ENCODE measurements around the gene UTP14C.

Gene UTP14C

DNA sequence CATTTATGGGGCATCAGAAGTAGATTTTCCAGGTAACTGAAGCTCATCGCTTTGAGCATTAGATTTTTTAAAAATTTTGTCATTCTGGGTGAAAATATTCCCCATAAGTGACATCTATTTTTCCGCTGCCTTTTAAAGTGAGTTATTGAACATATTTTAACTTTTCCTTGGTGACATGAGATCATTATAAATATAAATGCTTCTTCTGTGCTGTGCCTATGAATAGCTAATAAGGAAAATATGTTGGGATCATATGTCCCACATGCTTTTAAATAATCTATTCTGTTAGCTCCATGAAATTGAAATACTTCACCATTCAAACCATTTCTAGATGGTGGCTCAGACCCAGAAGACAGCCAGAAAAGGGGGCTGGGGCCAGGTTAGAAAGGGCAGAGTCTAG is 27.3 kb upstream of the UTP14C start:
- no peak for DNase-seq (ENCODE audit: low spot score)
- Mint-ChIP-seq H3K4me3 (no peak overlapping the region), H3K36me3 (ENCODE audit: low read depth) (no peaks in the 10 kb centered on the region), H3K4me1 (ENCODE audit: low read depth) (peaks cover 2% of the 10 kb centered on the region), H3K9me3 (no peaks in the 10 kb centered on the region), H3K27me3 (ENCODE audit: low read depth) (peaks cover 25% of the 10 kb centered on the region), H3K27ac (no peak overlapping the region)

DNA sequence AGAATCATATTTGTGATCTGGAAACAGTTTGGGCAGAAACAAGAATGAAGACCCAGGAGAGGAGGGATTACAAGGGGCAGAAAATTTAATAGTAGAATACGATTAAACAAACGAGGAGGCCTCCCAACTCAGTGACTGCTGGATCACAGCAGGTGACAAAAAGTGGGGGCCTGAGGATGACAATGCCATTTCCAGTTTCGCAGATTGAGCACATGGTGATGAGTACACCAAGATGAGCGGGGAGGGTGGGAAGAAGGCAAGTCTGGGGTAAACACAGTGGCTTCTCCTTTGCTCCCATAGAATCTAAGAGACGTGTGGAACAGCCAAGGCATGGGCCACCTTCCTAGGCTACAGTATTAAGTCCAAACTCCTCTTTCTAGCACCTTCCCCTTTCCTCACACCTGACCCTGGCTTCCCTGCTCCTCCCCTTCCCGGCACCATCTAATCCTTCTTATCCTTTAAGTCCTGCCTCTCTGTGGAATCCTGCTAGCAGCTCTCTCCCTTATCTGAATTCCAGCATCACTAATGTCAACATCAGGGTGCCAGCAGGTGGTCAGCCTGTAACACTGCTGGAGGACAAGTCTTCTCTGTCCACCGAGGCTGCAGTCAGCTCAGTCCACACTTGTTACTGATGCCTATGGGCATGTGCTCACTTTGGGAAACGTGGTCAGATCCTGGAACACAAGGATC is 26.7 kb upstream of the UTP14C start:
- peaks cover 25% of the 10 kb centered on the region for H3K27me3 Mint-ChIP-seq (ENCODE audit: low read depth)

DNA sequence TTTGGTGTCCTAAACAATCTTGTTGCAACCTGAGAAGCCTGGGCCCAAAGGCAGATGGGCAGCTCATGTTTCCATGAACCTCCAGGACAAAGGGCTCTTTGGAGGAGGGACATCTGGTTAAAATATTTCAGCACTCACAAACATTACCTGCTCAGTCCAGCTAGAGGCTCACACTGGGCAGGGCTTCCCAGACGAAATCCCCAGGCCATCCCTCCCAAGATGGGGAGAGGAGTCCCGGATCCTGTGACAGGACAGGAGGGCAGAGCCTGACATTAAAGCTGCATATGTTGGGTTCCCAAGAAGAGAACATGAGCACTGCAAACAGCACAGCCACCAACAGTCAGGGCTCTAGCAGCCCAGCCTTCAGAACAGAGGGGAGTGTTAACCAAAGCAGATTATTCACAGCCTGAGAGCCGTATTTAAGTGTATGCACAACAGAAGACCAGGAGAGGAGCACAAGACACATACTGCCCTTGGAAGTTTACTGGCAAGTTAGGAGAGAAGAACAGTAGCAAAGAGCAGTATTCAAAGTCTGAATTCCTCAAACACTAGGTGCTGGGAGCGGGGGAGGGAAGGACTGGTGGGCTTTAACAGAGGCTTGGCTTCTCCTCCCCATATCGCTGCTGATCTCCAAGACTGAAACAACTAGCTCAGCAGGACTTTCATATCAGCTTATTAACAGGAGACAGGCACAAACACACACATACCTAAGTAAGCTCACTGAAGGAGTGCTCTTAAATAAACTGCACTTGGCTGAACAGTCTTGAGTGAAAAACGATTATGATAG is 25.6 kb upstream of the UTP14C start:
- no peaks in the 10 kb centered on the region for H3K36me3 Mint-ChIP-seq (ENCODE audit: low read depth)

More for the DNA sequence above, 26.7 kb upstream of the UTP14C start:
- Mint-ChIP-seq H3K4me3 (no peak overlapping the region), H3K36me3 (ENCODE audit: low read depth) (no peaks in the 10 kb centered on the region), H3K4me1 (ENCODE audit: low read depth) (peaks cover 2% of the 10 kb centered on the region), H3K27ac (no peak overlapping the region), H3K9me3 (no peaks in the 10 kb centered on the region)
- no peak for DNase-seq (ENCODE audit: low spot score)

DNA sequence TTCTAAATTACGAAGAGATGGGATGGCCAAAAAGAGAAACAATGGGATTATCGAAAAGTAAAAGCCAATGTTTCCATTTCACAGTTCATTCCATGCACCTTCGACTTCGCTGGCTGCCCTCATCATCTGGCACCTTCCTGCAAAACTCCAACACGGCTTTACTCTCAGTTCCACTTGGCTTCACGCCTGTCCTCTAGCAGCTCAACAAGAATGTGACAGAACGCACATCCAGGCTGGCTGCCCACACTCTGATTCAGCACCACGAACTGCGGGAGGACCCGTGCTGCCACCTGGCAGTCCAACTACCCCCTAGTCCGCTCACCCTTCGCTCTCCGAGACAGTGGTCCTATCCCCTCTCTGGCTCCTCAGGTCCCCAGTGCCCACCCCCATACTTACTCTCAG is 25.0 kb upstream of the UTP14C start:
- H3K4me3 Mint-ChIP-seq = no peak overlapping the region
- DNase-seq (ENCODE audit: low spot score) = no peak
- no peak overlapping the region for H3K27ac Mint-ChIP-seq
- H3K9me3 Mint-ChIP-seq = no peaks in the 10 kb centered on the region
- H3K36me3 Mint-ChIP-seq (ENCODE audit: low read depth) = no peaks in the 10 kb centered on the region
- H3K4me1 Mint-ChIP-seq (ENCODE audit: low read depth) = peaks cover 2% of the 10 kb centered on the region
- H3K27me3 Mint-ChIP-seq (ENCODE audit: low read depth) = peaks cover 16% of the 10 kb centered on the region

More for the DNA sequence above, 25.6 kb upstream of the UTP14C start:
- peaks cover 17% of the 10 kb centered on the region for H3K27me3 Mint-ChIP-seq (ENCODE audit: low read depth)
- DNase-seq (ENCODE audit: low spot score) = no peak
- H3K27ac Mint-ChIP-seq = no peak overlapping the region
- H3K4me3 Mint-ChIP-seq = no peak overlapping the region
- H3K4me1 Mint-ChIP-seq (ENCODE audit: low read depth) = peaks cover 2% of the 10 kb centered on the region
- H3K9me3 Mint-ChIP-seq = no peaks in the 10 kb centered on the region

DNA sequence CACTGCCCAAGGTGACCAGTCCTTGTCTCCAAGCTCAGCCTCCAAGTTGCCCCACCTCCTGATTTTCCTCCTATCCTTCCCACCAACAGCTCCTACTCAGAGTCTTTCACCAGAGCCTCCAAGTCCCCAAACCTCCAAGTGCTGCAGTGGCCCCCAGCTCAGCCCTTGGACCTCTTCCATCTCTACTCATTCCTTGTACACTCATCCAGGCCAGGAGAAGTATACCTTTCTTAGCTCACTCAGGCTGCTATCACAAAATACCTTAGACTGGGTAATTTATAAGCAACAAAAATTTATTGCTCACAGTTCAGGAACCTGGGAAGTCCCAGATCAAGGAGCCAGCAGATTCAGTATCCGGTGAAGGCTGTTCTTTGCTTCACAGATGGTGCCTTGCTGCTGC is 24.6 kb upstream of the UTP14C start:
- H3K36me3 Mint-ChIP-seq (ENCODE audit: low read depth) = no peaks in the 10 kb centered on the region
- DNase-seq (ENCODE audit: low spot score) = no peak
- H3K9me3 Mint-ChIP-seq = no peaks in the 10 kb centered on the region
- peaks cover 13% of the 10 kb centered on the region for H3K27me3 Mint-ChIP-seq (ENCODE audit: low read depth)
- H3K4me1 Mint-ChIP-seq (ENCODE audit: low read depth) = peaks cover 2% of the 10 kb centered on the region
- no peak overlapping the region for H3K4me3 Mint-ChIP-seq
- no peak overlapping the region for H3K27ac Mint-ChIP-seq

DNA sequence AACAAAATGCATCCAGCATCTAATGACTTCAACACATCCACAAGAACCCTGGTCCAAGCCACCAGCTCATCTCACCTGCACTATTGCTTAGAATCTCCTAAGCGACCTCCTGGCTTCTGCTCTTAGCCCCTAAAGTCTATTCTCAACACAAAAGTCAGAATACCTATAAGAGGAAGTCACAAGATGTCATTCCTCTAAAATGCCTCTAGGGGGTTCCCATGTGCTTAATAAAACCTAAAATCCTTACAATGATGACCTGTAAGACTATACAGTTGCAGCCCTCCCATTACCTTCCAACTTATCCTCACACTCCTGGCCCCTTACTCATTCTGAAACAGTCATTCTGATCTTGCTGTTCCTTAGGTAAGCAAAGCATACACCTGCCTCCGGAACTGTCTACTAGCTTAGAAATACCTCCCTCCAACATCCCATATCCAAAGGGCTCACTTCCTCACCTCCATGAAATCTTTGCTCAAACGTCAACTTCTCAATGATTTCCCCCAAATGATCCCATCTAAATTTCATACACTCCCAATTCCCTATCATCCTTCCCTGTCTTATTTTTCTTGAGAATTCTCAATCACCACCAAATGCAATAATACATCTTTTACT is 23.3 kb upstream of the UTP14C start:
- H3K27me3 Mint-ChIP-seq (ENCODE audit: low read depth) = peaks cover 15% of the 10 kb centered on the region
- no peak overlapping the region for H3K27ac Mint-ChIP-seq
- H3K9me3 Mint-ChIP-seq = no peaks in the 10 kb centered on the region
- no peaks in the 10 kb centered on the region for H3K4me1 Mint-ChIP-seq (ENCODE audit: low read depth)
- H3K36me3 Mint-ChIP-seq (ENCODE audit: low read depth) = no peaks in the 10 kb centered on the region
- DNase-seq (ENCODE audit: low spot score) = no peak
- no peak overlapping the region for H3K4me3 Mint-ChIP-seq

DNA sequence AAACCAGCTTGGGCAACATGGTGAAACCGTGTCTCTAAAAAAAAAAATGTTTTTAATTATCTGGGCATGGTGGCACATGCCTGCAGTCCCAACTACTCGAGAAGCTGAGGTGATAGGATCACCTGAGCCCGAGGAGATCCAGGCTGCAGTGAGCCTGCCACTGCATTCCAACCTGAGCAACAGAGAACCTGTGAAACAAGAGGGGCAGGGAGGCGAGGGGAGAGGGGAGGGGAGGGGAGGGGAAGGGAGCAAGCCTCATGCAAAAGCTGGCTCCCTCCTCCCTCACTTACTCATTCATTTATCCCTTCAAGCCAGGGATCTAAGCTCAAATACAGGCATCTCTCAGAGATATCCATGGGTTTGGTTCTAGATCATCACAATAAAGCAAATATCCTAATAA is 22.1 kb upstream of the UTP14C start:
- DNase-seq (ENCODE audit: low spot score) = no peak
- Mint-ChIP-seq H3K4me3 (no peak overlapping the region), H3K27ac (no peak overlapping the region), H3K4me1 (ENCODE audit: low read depth) (no peaks in the 10 kb centered on the region), H3K36me3 (ENCODE audit: low read depth) (no peaks in the 10 kb centered on the region), H3K9me3 (no peaks in the 10 kb centered on the region), H3K27me3 (ENCODE audit: low read depth) (peaks cover 16% of the 10 kb centered on the region)

DNA sequence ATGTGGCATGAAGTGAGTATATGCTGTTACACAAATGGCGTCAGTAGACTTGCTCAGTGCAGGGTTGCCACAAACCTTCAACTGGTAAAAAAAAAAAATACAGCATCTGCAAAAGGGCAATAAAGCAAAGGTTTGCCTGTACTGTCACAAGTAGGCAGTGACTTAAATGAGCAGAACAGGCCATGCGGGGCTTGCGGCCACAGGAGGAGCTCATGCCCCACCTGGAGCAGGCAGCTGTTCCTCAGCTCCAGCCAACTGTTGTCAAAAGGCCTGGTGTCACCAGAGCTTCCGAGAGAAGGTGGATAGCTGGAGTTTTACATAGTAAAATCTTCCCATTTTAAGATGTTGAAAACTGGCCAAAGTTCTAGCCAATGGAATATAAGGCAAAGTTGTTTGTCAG is 20.9 kb upstream of the UTP14C start:
- no peaks in the 10 kb centered on the region for H3K9me3 Mint-ChIP-seq
- no peak for DNase-seq (ENCODE audit: low spot score)
- no peaks in the 10 kb centered on the region for H3K4me1 Mint-ChIP-seq (ENCODE audit: low read depth)
- H3K27ac Mint-ChIP-seq = no peak overlapping the region
- peaks cover 18% of the 10 kb centered on the region for H3K27me3 Mint-ChIP-seq (ENCODE audit: low read depth)
- H3K36me3 Mint-ChIP-seq (ENCODE audit: low read depth) = no peaks in the 10 kb centered on the region
- no peak overlapping the region for H3K4me3 Mint-ChIP-seq

DNA sequence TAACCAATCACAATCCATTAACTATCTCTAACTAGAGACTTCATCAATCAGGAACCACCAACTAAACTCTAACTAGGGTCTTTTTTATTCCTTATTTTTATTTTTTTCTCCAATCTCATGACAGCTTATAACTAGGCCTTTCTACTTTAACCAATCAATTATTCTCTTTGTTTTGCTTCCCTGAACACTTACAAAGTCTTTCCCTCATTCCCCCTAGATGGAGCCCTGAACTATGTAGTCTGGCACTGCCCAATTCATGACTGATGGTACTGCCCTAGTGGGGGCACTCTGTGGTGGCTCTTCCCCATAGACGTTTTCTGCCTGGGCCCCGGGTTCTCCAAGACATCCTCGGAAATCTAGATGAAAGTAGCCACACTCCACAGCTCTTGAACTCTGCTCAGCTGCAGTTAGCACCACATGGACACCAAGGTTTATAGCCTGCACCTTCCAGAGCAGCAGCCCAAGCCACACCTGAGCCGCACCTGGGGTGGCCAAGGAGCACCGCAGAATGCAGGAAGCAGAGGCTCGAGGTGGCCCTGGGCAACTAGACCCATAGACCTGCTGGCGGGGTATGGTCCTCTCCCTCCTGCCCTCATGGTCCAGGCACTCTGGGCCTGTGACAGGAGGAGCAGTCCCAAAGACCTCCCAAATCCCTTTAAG is 19.9 kb upstream of the UTP14C start:
- DNase-seq (ENCODE audit: low spot score) = no peak
- H3K4me1 Mint-ChIP-seq (ENCODE audit: low read depth) = no peaks in the 10 kb centered on the region
- H3K36me3 Mint-ChIP-seq (ENCODE audit: low read depth) = no peaks in the 10 kb centered on the region
- H3K27ac Mint-ChIP-seq = no peak overlapping the region
- H3K27me3 Mint-ChIP-seq (ENCODE audit: low read depth) = peaks cover 28% of the 10 kb centered on the region
- H3K9me3 Mint-ChIP-seq = no peaks in the 10 kb centered on the region
- no peak overlapping the region for H3K4me3 Mint-ChIP-seq

DNA sequence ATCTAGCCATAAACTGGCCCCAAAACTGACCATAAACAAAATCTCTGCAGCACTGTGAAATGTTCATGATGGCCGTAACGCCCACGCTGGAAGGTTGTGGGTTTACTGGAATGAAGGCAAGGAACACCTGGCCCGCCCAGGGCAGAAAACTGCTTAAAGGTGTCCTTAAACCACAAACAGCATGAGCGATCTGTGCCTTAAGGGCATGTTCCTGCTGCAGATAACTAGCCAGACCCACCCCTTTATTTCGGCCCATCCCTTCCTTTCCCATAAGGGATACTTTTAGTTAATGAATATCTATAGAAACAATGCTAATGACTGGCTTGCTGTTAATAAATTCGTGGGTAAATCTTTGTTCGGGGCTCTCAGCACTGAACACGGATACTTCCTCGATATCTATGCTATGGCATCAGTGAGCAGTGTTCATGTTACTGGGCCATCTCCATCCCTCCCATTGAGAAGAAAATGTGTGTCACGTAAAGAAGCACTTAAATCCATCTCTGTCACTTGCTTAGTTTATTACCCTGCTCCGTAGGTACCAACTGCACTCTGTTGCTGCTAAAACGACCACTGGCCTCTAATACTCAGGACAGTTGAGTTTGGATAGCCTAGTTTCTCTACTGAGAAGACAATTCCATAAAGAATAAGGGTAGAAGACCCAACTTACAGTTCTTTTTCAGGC is 18.5 kb upstream of the UTP14C start:
- H3K4me3 Mint-ChIP-seq = no peak overlapping the region
- H3K36me3 Mint-ChIP-seq (ENCODE audit: low read depth) = no peaks in the 10 kb centered on the region
- peaks cover 39% of the 10 kb centered on the region for H3K27me3 Mint-ChIP-seq (ENCODE audit: low read depth)
- H3K4me1 Mint-ChIP-seq (ENCODE audit: low read depth) = peaks cover 6% of the 10 kb centered on the region
- H3K9me3 Mint-ChIP-seq = no peaks in the 10 kb centered on the region
- DNase-seq (ENCODE audit: low spot score) = no peak
- no peak overlapping the region for H3K27ac Mint-ChIP-seq

DNA sequence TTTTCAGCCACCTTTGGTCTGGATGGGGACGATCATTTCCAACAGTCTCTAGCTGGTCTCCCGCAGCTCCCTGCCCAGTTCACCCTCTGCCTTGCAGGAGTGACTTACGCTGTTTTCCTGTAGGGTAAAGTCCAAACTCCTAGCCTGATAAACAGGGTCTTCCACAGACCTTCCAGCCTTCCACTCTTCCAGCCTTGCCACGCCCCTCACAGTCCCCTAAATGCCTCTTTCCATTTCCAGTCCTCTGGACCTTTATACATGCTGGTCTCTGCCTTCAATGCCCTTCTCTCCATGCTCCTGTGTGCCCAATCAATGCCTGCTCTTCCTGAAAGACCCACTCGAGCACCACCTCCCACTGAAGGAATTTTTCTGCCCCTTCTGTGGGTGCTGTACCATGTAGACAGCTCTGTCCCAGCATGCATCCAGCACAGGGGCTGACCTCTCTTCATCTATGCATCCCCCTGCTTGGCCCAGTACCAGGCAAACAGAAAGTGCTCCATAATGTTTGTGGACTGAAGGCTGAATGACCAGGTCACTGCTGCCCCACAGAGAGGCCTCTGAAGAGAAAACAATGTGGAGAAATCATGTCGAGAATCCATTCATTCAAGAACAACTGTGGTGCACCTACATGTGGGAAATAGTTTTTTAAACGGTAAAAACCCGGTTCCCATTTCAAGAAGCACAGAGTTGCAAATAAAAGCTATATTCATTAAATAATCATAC is 17.8 kb upstream of the UTP14C start:
- Mint-ChIP-seq H3K9me3 (no peaks in the 10 kb centered on the region), H3K27ac (no peak overlapping the region), H3K4me3 (no peak overlapping the region), H3K36me3 (ENCODE audit: low read depth) (no peaks in the 10 kb centered on the region), H3K4me1 (ENCODE audit: low read depth) (peaks cover 9% of the 10 kb centered on the region), H3K27me3 (ENCODE audit: low read depth) (peaks cover 42% of the 10 kb centered on the region)
- DNase-seq (ENCODE audit: low spot score) = no peak

DNA sequence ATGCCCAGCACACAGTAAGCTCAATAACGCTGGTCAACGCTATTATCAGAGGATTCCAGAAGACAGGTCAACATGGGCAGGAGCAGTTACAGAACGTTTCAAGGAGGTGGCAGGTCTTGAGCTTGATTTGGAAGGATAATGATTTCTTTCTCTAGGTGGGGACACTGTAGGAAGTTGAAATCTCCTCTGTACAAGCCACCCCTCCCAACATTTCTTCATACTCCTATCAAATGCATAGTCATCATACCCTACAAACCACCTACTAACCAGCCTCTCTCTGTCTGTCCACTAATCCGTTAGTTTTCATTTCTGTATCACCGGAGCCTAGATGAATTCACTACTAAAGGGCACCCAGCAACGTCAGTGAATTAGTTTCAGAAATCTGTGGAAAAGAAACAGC is 14.5 kb upstream of the UTP14C start:
- peaks cover 42% of the 10 kb centered on the region for H3K27me3 Mint-ChIP-seq (ENCODE audit: low read depth)

More for the DNA sequence above, 14.5 kb upstream of the UTP14C start:
- H3K4me1 Mint-ChIP-seq (ENCODE audit: low read depth) = peaks cover 17% of the 10 kb centered on the region
- no peaks in the 10 kb centered on the region for H3K9me3 Mint-ChIP-seq
- peak overlapping the region; percentile 13 for H3K4me3 Mint-ChIP-seq
- DNase-seq (ENCODE audit: low spot score) = no peak
- no peak overlapping the region for H3K27ac Mint-ChIP-seq
- peaks cover 3% of the 10 kb centered on the region for H3K36me3 Mint-ChIP-seq (ENCODE audit: low read depth)

Measured in T-helper 2 cell treated with Interferon-gamma antibody and Interleukin-4, amounts not matched to agents 5 μg/mL and 100 μg/mL, for 36 hours (primary cell).